HCT116 (cell line): ENCODE results near the gene SERINC1.

Experiments used
- CBX3 ChIP-seq: IDR thresholded peaks from 2 replicates; pipeline ENCODE4 v1.6.1; 2012; ENCODE audit warnings: low read depth
- CTCF ChIP-seq, 3 experiments: fragments of 200-600 bp in 1 of 3; sonication (generic) in 1 of 3; IDR thresholded peaks in 2 of 3; conservative IDR thresholded peaks in 1 of 3; 2 replicates each; pipeline ENCODE4 v1.5.1; 2012 to 2017; ENCODE audit warnings: low read depth in 2 of 3, low read length in 2 of 3, antibody characterized with exemption in 1 of 3, borderline replicate concordance in 1 of 3, control low read depth in 1 of 3, mild to moderate bottlenecking in 1 of 3, mixed read lengths in 1 of 3, mixed run types in 1 of 3, moderate library complexity in 1 of 3; ENCODE audit not compliant: insufficient read depth in 1 of 3
- EZH2 ChIP-seq: fragments of 200-600 bp; sonication (generic); IDR thresholded peaks from 2 replicates; pipeline ENCODE4 v1.6.1; 2017; ENCODE audit warnings: antibody characterized with exemption, mixed run types
- MAX ChIP-seq: IDR thresholded peaks from 2 replicates; pipeline ENCODE4 v1.6.1; 2012
- POLR2A ChIP-seq: IDR thresholded peaks from 2 replicates; pipeline ENCODE4 v1.7.0; 2011; ENCODE audit warnings: borderline replicate concordance; ENCODE audit not compliant: insufficient read depth, insufficient read length; ENCODE audit errors: extremely low read depth
- POLR2AphosphoS5 ChIP-seq: IDR thresholded peaks from 2 replicates; pipeline ENCODE4 v1.6.1; 2011; ENCODE audit warnings: mild to moderate bottlenecking, low read depth, low read length, moderate library complexity
- RAD21 ChIP-seq: IDR thresholded peaks from 2 replicates; pipeline ENCODE4 v1.6.1; 2012; ENCODE audit warnings: low read depth, mild to moderate bottlenecking
- SP1 ChIP-seq: IDR thresholded peaks from 2 replicates; pipeline ENCODE4 v1.6.1; 2012; ENCODE audit warnings: low read depth
- TCF7L2 ChIP-seq: IDR thresholded peaks from 2 replicates; pipeline ENCODE4 v1.7.0; 2011; ENCODE audit warnings: borderline replicate concordance, inconsistent platforms; ENCODE audit not compliant: insufficient read depth, insufficient read length; ENCODE audit errors: extremely low read depth
- ZFX ChIP-seq: fragments of 450-650 bp; IDR thresholded peaks from 2 replicates; pipeline ENCODE4 v1.6.1; 2017

GRCh38 chr6:122482750-122483080, 11.1 kb upstream of the SERINC1 start:
- TF ChIP-seq POLR2A (no peak), ZFX (no peak), MAX (no peak), CTCF (IDR thresholded peaks at IDR 0.05 in 2 of 3, conservative IDR thresholded peaks at IDR 0.05 in 1 of 3; ENCODE audit: borderline replicate concordance in 1 of 3, insufficient read depth in 1 of 3, low read depth in 2 of 3, low read length in 2 of 3) (no peak), TCF7L2 (no peak), CBX3 (no peak), SP1 (no peak), EZH2 (no peak), RAD21 (no peak), POLR2AphosphoS5 (no peak)
